Psoas muscle (tissue), 8 donors: ENCODE measurements around the gene HMG20B. TPM values are rescaled to one million over a fixed set of nuclear protein-coding genes. Genes with fewer than 3 reads are reported as not detected.

Experiments used
- ATAC-seq, 4 donors: fragments of 200-7000 bp; cut with Tn5 transposase; one replicate each; pipeline ENCODE4 v1.9.1; 2020; ENCODE audit warnings: moderate library complexity in 3 of 4, mild to moderate bottlenecking in 2 of 4
- DNase-seq, 2 donors: peaks; one replicate each; pipeline ENCODE4 v3.0.0-alpha.2; 2020
- H3K27ac ChIP-seq: fragments of 200-600 bp; one replicate; pipeline ENCODE4 v1.8.0; 2022
- H3K27me3 ChIP-seq, 3 donors: fragments of 200-600 bp in 1 of 3; one replicate each; pipeline versions ENCODE4 v1.6.1 to v1.8.0; 2013 to 2022; ENCODE audit warnings: low read length in 2 of 3, mild to moderate bottlenecking in 2 of 3, moderate library complexity in 1 of 3; ENCODE audit not compliant: insufficient read depth in 3 of 3
- H3K36me3 ChIP-seq, 2 donors: fragments of 200-600 bp in 1 of 2; one replicate each; pipeline versions ENCODE4 v1.6.1 to v1.8.0; 2013 to 2022; ENCODE audit warnings: low read depth in 1 of 2, mild to moderate bottlenecking in 1 of 2, moderate library complexity in 1 of 2; ENCODE audit not compliant: insufficient read depth in 1 of 2
- H3K4me1 ChIP-seq: fragments of 200-600 bp; one replicate; pipeline ENCODE4 v1.8.0; 2022
- H3K4me3 ChIP-seq: fragments of 200-600 bp; one replicate; pipeline ENCODE4 v1.8.0; 2022; ENCODE audit warnings: mild to moderate bottlenecking
- H3K9me3 ChIP-seq: fragments of 200-600 bp; one replicate; pipeline ENCODE4 v1.8.0; 2022
- WGBS, 3 donors: extraction: QIAGEN DNeasy Blood & Tissue Kit; methylation state at CpG; one replicate each; pipeline versions ENCODE4 v1.1.6 to v1.1.7; 2013; 5-methylcytosine and 5-hydroxymethylcytosine counted together
- intact Hi-C, 2 donors: fragments of 100-400 bp; cut with DNase I; formaldehyde crosslinking; loops; one replicate each; pipeline versions ENCODE4 v1.11.0 to v1.14.2; 2022
- polyA plus RNA-seq, 3 donors: library from polyadenylated mRNA; stranded (reverse); fragments of 200-250 nt; gene quantifications; one replicate each; pipeline ENCODE4 v1.2.3, GENCODE V29; 2013
- total RNA-seq, 4 donors: library from RNA; stranded (reverse); fragmentation: NEBNext Ultra II Directional in 2 of 4; extraction: Animal tissue kit (Norgen Biotek cat#: 25700) in 2 of 4; gene quantifications; one replicate each; pipeline versions ENCODE4 v1.2.1 to v1.2.4, GENCODE V29; 2021 to 2023
- TF ChIP-seq, protein P1 (sequence below): fragments of 200-600 bp; IDR thresholded peaks from one replicate; pipeline ENCODE4 v1.8.0; 2022; ENCODE audit warnings: antibody characterized with exemption
- donor health status: healthy with polysubstance abuse.
- donor health status: DM: no; HTN: no; CAD: no; lungs with moderate emphysema.
- donor health status: Bipolar disorder and iron deficiency.
- donor health status: healthy.
- donor health status: DM: yes; HTN: yes; CAD: no.
- donor health status: DM: no; HTN: no; CAD: no.
- donor health status: DM: no; HTN: no; CAD: no.
- donor health status: DM: yes; HTN: yes; CAD: no.

HMG20B gene
- total and polyA plus RNA-seq, 7 donors = 14.3 to 27.2 (median 24.7) TPM

DNA sequence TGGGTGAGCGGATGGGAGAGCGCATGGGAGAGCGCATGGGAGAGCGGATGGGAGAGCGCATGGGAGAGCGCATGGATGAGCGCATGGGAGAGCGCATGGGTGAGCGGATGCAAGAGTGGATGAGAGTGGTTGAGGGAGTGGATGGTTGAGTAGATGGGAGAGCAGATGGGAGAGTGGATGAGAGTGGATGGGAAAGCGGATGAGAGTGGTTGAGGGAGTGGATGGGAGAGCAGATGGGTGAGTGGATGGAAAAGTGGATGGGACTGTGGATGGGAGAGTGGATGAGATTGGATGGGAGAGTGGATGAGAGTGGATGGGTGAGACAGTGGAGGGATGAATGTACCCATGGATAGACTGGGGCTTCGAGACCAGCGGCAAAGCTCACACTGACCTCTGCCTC lies 42.4 kb upstream of the HMG20B start:
- TF ChIP-seq, protein P1, sequence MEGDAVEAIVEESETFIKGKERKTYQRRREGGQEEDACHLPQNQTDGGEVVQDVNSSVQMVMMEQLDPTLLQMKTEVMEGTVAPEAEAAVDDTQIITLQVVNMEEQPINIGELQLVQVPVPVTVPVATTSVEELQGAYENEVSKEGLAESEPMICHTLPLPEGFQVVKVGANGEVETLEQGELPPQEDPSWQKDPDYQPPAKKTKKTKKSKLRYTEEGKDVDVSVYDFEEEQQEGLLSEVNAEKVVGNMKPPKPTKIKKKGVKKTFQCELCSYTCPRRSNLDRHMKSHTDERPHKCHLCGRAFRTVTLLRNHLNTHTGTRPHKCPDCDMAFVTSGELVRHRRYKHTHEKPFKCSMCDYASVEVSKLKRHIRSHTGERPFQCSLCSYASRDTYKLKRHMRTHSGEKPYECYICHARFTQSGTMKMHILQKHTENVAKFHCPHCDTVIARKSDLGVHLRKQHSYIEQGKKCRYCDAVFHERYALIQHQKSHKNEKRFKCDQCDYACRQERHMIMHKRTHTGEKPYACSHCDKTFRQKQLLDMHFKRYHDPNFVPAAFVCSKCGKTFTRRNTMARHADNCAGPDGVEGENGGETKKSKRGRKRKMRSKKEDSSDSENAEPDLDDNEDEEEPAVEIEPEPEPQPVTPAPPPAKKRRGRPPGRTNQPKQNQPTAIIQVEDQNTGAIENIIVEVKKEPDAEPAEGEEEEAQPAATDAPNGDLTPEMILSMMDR = no peak
- intact Hi-C loops = no loop called here
- H3K4me3 ChIP-seq = no peak overlapping the region
- H3K27me3 ChIP-seq = no peaks in the 10 kb centered on the region
- ATAC-seq (no peak), DNase-seq (no peak)
- H3K4me1 ChIP-seq = no peaks in the 10 kb centered on the region
- H3K9me3 ChIP-seq = no peaks in the 10 kb centered on the region
- 98 to 100% (median 98%) methylated on average over 12 of the region's 12 CpGs for WGBS, 3 donors
- peaks cover under 1 to 77% of the 10 kb centered on the region in 2 donors for H3K36me3 ChIP-seq
- H3K27ac ChIP-seq = no peak overlapping the region

DNA sequence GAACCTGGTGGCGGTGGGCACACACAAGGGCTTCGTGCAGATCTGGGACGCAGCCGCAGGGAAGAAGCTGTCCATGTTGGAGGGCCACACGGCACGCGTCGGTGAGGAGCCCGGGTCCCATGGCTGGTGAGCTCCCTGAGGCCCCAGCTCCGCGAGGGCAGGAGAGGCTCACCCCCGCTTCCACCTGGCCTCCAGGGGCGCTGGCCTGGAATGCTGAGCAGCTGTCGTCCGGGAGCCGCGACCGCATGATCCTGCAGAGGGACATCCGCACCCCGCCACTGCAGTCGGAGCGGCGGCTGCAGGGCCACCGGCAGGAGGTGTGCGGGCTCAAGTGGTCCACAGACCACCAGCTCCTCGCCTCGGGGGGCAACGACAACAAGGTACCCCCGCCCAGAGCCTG lies 41.0 kb upstream of the HMG20B start:
- TF ChIP-seq, protein P1 = no peak
- H3K4me1 ChIP-seq = no peaks in the 10 kb centered on the region
- H3K36me3 ChIP-seq = peaks cover 3 to 73% of the 10 kb centered on the region in 2 donors
- no peak overlapping the region for H3K27ac ChIP-seq
- WGBS, 3 donors = 90 to 92% (median 91%) methylated on average over 26 to 29 of the region's 29 CpGs
- H3K9me3 ChIP-seq = no peaks in the 10 kb centered on the region
- DNase-seq (no peak), ATAC-seq (no peak)
- intact Hi-C loops = no loop called here
- H3K4me3 ChIP-seq = no peak overlapping the region
- no peaks in the 10 kb centered on the region for H3K27me3 ChIP-seq

DNA sequence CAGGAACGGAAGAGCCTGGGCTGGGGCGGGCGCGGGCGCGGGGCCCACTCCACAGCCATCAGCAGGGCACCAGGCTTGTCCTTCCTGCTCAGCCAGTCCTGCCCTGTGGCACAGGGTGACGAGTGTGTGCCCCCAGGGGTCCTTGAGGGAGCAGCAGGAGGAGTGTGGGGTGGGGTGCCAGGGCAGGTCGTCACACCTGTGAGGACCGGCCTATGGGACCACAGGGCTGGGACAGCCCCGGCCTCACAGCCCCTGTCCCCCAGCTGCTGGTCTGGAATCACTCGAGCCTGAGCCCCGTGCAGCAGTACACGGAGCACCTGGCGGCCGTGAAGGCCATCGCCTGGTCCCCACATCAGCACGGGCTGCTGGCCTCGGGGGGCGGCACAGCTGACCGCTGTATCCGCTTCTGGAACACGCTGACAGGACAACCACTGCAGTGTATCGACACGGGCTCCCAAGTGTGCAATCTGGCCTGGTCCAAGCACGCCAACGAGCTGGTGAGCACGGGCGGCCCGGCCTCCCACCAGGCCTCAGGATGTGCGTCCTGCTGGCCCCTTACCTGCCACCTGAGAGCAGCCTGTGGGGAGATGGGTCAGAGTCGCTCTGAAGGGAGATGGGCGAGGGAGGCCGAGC lies 40.5 kb upstream of the HMG20B start:
- DNase-seq (no peak), ATAC-seq (no peak)
- TF ChIP-seq, protein P1 = no peak
- H3K4me1 ChIP-seq = no peaks in the 10 kb centered on the region
- peaks cover 3 to 68% of the 10 kb centered on the region in 2 donors for H3K36me3 ChIP-seq
- H3K4me3 ChIP-seq = no peak overlapping the region
- no peak overlapping the region for H3K27ac ChIP-seq
- H3K9me3 ChIP-seq = no peaks in the 10 kb centered on the region
- WGBS, 3 donors = 93 to 97% (median 93%) methylated on average over 31 to 33 of the region's 33 CpGs
- intact Hi-C loops = no loop called here
- H3K27me3 ChIP-seq = no peaks in the 10 kb centered on the region

DNA sequence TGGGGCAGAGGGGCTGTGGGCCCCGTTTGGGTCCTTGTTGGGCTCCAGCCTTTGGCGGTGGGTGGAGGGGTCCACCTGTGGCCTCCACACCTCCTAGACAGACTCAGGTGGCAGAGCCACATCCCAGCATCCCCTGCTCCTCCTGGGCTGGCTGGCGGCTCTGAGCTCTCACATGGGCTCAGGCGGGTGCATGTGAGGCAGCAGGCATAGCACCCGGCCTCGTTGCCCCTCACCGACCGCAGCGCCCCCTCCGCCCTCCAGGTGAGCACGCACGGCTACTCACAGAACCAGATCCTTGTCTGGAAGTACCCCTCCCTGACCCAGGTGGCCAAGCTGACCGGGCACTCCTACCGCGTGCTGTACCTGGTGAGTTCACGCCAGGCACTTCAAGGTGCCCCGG lies 39.7 kb upstream of the HMG20B start:
- Histone ChIP-seq H3K4me1 (no peaks in the 10 kb centered on the region), H3K27me3 (no peaks in the 10 kb centered on the region), H3K27ac (no peak overlapping the region), H3K9me3 (no peaks in the 10 kb centered on the region), H3K36me3 (peaks cover 3 to 63% of the 10 kb centered on the region in 2 donors), H3K4me3 (no peak overlapping the region)
- DNase-seq = no peak
- 88 to 94% (median 90%) methylated on average over 17 of the region's 17 CpGs for WGBS, 3 donors
- TF ChIP-seq, protein P1 = no peak
- no peak for ATAC-seq
- intact Hi-C loops = no loop called here
